Measurements from ENCODE around the gene CACNG4.

GRCh38 chr17:67056746-67057490 is 92.4 kb downstream of the CACNG4 start:
- TF ChIP-seq, protein P1, sequence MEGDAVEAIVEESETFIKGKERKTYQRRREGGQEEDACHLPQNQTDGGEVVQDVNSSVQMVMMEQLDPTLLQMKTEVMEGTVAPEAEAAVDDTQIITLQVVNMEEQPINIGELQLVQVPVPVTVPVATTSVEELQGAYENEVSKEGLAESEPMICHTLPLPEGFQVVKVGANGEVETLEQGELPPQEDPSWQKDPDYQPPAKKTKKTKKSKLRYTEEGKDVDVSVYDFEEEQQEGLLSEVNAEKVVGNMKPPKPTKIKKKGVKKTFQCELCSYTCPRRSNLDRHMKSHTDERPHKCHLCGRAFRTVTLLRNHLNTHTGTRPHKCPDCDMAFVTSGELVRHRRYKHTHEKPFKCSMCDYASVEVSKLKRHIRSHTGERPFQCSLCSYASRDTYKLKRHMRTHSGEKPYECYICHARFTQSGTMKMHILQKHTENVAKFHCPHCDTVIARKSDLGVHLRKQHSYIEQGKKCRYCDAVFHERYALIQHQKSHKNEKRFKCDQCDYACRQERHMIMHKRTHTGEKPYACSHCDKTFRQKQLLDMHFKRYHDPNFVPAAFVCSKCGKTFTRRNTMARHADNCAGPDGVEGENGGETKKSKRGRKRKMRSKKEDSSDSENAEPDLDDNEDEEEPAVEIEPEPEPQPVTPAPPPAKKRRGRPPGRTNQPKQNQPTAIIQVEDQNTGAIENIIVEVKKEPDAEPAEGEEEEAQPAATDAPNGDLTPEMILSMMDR (IDR thresholded peaks at IDR 0.05) = no peak
- no peak for TF ChIP-seq POLR2A (IDR thresholded peaks at IDR 0.05)
